GM18511 (cell line): Measurements from ENCODE around the gene CDC14C.
"Not testable (repeated sequence)": the region's sequence is repeated elsewhere in the genome, so short reads cannot be mapped to it uniquely, and the experiment has no call there.

Source experiments
- ATAC-seq: cut with Tn5 transposase; IDR thresholded peaks from one replicate; pipeline ENCODE4 v1.9.1; 2021; ENCODE audit warnings: mild to moderate bottlenecking, moderate library complexity; ENCODE audit not compliant: unreplicated experiment

The CDC14C gene

GRCh38 chr7:48924433-48924832 is at the start of gene CDC14C:
CDC14C (plus strand) TSS chr7:48924547; CDS start chr7:48924673, 126 bp downstream.
- no peak for ATAC-seq

DNA sequence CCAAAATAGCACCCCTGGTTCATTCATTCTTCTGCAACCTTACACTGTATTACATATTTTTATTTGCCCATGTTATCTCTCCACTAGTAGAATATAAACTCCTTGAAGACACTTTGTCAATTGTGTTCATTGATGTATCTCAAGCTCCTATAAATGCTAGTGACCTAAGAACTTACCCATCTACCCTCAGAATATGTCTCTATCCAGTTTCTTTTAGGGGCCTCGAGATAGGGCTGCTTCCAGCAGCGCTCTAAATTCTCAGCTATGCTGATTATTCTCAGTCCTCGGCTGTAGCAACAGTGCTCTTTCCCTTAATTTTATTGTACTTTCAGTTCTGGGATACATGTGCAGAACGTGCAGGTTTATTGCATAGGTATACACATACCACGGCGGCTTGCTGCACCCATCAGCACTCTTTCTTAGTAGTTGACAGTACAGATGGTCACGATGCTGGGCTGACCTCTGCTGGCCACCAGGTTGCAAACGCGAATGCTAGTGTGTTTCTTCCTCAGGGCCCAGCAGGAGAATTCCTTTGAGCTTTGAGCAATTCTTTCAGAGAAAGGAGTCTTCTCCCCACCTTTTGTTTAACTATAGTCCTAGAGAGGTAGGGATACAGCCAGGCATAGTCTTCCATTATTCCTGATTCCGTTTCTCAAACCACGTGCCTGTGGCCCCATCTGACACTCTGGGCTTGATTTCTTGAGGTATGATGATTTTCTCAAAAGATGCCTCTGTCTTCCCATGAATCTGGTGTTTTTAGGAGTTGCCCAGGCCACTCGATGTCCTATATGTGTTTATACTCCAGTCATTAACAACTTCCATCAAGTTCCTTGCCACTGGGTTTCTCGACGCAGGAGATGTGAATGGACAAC is 49.1 kb upstream of the CDC14C start:
- ATAC-seq = no peak

GRCh38 chr7:48876087-48876486 is 48.3 kb upstream of the CDC14C start:
- no peak for ATAC-seq

DNA sequence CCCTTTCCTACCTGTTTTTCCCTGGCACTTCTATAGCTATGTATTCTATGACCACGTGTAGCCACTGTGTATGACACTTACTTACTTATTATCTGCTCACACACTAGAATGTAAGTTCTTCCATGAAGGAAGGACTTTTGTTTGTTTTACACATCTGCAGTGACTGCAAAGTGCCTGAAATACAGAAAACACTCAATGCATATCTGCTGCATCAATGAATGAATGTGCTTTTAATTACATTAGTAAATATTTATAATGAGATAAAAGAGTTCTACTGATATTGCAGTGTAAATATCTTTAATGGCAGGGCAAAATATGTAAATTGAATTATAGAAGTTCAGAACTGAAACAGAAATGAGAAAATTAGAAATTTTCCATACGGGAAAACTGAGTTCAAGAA is 43.5 kb upstream of the CDC14C start:
- no peak for ATAC-seq

DNA sequence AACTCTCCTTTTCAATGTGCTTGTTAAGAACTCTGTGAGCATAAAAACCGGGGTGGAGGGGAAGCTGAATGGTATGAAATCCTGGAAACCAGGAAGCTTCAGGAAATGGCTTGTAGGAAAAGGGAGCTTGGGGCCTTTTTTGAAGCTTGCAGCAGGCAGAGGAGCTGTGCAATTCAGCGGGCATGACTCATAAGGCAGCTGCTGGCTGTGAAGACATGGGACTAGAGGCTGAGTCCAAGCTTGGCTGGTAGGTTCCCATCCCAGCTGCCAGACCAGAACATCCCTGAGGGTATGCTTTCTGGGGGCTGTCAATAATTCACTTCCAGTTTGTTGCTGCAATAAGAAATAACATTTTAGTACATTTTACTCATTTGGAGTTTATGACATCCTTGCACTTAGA is 36.8 kb upstream of the CDC14C start:
- ATAC-seq = no peak

DNA sequence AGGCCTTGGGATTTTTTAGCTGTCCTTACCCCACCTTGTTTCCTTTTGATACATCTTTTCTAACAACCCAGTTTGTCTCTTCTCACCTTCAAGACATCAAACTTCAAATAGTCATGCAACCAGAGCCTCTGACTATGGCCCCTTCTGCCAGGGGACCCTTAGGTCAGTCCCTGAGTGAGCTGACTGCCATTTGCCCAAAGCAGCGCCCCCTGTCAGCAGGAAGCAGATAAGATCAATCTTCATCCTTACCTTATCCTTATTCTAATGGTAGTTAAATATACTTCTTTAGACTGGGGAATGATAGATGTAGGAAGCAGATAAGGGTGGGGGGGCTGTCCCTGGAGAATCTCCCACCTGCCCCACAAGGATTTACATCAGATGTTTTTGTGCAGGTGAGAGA is 29.8 kb upstream of the CDC14C start:
- ATAC-seq = no peak

GRCh38 chr7:48899932-48900331 is 24.4 kb upstream of the CDC14C start:
- no peak for ATAC-seq

DNA sequence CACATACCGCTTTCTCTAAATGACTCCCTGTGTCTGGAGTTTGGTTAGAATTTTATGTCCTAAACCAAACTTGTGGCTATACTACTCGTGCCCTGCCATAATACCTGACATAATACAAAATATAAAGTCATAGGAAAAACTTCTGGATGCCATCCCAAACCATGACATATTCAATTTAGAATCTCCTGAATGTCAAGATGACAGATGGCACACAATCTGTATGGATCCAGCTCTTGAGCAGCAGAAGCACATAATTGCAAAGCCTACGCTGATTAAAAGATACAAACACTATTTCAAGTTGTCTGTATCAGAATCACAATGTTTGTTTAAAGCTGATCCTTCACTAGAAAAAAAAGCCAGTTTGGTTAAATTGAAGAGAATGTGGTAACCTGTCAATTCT is 22.4 kb upstream of the CDC14C start:
- no peak for ATAC-seq

DNA sequence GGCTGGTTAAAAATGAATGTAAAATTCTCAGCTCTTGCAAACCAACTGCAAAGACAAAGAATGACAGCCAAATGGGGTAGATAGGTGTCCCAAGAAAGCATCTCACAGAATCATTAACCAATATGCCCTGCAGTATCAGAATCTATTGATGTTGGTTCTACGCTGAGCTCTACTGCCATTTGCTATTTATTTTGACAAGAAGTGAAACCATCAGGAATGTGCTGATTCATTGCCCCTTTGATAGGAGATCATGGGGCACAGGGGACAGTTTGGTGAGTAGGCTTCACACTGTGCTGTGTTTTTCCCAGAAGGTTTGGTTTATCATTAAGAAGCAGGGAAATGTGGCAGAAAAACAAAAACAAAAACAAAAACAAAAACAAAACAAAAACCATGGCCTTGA is 19.4 kb upstream of the CDC14C start:
- no peak for ATAC-seq

DNA sequence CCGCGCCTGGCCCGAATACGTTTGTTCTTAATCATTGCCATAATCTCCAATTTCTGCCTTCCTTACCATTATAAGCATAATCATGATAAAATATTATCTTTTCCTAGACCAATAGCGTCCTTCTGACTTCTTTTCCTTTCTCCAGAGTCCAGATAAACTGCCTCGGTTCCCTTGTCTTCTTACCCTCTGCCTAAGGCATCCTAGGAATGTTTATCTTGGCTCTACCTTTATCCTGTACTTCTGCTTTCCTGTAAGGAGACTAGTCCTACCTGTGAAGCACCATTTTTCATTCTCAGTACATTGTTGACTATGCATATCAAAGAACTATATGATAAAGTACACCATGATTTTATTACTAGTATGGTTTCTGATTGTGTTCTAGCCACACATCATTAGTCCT is 18.7 kb upstream of the CDC14C start:
- ATAC-seq = not testable (repeated sequence)

DNA sequence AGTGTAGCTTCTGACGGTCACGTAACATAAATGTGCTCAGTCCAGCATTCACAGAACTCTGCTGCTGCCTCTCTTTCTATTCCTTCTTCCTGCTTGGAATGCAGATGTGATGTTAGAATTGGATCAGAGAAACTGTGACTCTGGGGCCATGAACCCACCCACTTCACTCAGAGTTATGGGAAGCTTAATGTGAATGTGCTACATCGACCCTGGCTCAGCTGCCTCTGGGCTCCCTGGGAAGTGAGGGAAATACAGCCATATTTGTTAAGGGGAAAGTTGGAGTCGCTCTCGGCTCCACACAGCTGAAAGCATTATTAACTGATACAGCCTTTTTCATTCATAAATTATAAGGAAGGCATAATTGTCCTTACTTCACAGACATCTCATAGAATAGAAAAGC is 14.5 kb upstream of the CDC14C start:
- ATAC-seq = not testable (repeated sequence)

DNA sequence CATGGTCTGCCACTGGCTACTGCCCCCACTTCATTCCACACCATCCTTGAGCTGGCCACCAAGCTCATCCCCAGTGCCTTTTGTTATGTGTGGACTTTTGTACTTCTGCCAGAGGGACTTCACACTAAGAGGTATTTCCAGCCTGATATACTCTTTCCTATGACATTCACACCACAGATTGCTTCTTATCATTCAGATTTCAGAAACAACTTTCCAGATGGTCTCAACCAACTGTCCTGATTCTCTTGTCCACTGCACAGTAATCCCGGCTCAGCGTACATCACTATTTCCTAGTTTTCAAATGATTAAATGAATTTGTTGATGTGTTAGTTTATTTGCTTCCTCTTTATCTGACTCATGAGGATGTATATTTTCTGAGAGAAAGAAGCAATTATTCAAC is 7.1 kb downstream of the CDC14C start:
- ATAC-seq = no peak

- ATAC-seq = no peak
These were observed 8.0 kb downstream of the CDC14C start for GRCh38 chr7:48932126-48932910.

DNA sequence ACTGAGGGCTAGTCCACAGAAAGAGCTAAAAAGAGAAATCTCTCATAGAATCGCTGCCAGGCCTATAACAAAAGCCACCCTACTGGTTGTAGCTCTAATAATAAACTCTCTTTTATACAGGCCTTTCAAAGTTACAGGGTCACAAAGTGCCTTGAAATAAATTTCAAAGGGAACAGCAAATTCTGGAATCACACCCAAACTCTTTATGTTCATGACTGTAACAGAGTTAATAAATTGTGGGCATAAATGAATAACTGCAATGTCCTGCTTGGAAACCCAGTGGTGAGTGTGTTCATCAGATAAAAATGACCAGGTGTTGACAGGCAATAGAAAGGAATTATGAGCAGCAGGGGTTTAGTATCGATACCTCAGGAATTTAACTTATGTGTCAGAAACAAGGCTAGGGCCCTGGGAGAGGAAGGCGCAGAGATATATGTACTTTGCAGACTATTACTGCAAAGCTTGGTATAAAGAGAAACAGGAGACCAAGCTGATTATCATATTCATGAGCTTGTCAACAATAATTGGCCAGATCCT is 9.3 kb downstream of the CDC14C start:
- no peak for ATAC-seq

DNA sequence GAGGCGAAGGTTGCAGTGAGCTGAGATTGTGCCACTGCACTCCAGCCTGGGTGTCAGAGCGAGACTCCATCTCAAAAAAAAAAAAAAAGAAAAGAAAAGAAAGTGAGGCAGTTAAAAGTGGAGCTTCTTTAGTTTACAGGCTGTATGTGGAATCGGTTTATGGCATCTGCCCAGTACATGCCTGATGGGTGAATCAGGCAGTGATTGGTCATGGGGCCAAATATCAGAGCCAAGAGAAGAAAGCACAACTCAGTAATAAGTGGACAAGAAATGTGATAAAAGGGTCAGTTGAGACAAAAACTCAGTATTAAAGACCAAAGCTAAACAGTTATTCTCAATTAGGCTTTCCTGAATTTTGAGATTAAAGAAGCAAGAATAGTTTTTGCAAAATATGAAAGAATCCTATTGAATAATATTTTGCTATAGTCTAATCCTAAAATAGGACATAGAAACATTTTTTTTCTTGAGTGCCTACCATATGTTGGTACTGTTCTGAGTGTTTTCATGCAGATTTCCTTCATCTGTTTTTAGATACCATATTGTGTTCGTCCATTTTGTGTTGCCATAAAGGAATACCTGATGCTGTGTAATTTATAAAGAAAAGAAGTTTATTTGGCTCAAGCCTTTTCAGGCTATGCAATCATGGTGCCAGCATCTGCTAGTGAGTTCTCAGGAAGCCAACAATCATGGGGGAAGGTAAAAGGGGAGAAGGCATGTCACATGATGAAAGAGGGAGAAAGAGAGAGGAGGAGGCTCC is 14.4 kb downstream of the CDC14C start:
- no peak for ATAC-seq

GRCh38 chr7:48943279-48943990 is 19.1 kb downstream of the CDC14C start:
- no peak for ATAC-seq

GRCh38 chr7:48955916-48956315 is 31.6 kb downstream of the CDC14C start:
- no peak for ATAC-seq

DNA sequence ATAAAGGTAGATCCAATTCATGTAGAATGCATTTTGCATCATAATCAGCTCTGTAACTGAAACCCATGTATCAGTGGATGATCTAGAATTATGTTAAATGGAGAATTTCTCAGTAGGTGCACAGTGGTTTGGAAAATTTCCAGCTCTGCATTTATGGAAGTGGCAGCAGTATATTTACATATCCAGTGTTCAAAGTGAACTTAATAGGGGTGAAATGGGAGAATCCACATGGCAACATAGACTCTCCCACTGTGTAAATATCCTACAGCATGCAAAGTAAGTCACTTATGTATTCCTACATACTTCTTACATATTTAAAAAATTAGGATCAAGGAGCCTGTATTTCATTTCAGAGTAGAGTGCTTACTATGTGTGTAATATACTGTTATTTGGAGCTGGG is 35.3 kb downstream of the CDC14C start:
- no peak for ATAC-seq

- ATAC-seq = no peak
These were observed 38.6 kb downstream of the CDC14C start for GRCh38 chr7:48962821-48963505.

GRCh38 chr7:48964074-48964473 is 39.7 kb downstream of the CDC14C start:
- ATAC-seq = no peak
